Thoracic aorta endothelial cell (primary cell): Measurements from ENCODE around the gene HELZ. TPM values are rescaled to one million over a fixed set of nuclear protein-coding genes. Genes with fewer than 3 reads are reported as not detected.

Experiments
- small RNA-seq: library from RNA; depleted of rRNA; stranded (forward); fragments of <200 nt; gene quantifications from one replicate; pipeline ENCODE3, GENCODE V24; 2012
- total RNA-seq: library from RNA; depleted of rRNA; stranded (reverse); fragments of >200 nt; gene quantifications from 2 replicates; pipeline ENCODE4 v1.2.3, GENCODE V29; 2012

Gene HELZ, protein sequence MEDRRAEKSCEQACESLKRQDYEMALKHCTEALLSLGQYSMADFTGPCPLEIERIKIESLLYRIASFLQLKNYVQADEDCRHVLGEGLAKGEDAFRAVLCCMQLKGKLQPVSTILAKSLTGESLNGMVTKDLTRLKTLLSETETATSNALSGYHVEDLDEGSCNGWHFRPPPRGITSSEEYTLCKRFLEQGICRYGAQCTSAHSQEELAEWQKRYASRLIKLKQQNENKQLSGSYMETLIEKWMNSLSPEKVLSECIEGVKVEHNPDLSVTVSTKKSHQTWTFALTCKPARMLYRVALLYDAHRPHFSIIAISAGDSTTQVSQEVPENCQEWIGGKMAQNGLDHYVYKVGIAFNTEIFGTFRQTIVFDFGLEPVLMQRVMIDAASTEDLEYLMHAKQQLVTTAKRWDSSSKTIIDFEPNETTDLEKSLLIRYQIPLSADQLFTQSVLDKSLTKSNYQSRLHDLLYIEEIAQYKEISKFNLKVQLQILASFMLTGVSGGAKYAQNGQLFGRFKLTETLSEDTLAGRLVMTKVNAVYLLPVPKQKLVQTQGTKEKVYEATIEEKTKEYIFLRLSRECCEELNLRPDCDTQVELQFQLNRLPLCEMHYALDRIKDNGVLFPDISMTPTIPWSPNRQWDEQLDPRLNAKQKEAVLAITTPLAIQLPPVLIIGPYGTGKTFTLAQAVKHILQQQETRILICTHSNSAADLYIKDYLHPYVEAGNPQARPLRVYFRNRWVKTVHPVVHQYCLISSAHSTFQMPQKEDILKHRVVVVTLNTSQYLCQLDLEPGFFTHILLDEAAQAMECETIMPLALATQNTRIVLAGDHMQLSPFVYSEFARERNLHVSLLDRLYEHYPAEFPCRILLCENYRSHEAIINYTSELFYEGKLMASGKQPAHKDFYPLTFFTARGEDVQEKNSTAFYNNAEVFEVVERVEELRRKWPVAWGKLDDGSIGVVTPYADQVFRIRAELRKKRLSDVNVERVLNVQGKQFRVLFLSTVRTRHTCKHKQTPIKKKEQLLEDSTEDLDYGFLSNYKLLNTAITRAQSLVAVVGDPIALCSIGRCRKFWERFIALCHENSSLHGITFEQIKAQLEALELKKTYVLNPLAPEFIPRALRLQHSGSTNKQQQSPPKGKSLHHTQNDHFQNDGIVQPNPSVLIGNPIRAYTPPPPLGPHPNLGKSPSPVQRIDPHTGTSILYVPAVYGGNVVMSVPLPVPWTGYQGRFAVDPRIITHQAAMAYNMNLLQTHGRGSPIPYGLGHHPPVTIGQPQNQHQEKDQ (N-terminal part only)
- 81.3 and 95.9 TPM in 2 replicates for total RNA-seq

GRCh38 chr17:67245073-67245693 lies at the start of gene HELZ:
HELZ (minus strand) TSS chr17:67245196; CDS start chr17:67218804, 26,392 bp downstream.

GRCh38 chr17:67044016-67044772 lies 200.8 kb downstream of the HELZ start, which contains the start of gene CACNG1:
CACNG1 (plus strand) TSS chr17:67044554; CDS start chr17:67044661, 107 bp downstream.

Small RNA genes within 50 kb of the gene (small RNA-seq; reads per million reads assigned to genes)
- gene AC007448.1 = not detected
- not detected for gene RF00393
- not detected for gene RNA5SP447

Other genes starting within 250 kb of the HELZ start
- not detected in 2 replicates for gene CACNG1, start 200.6 kb downstream of the HELZ start, total RNA-seq
- gene PSMD12, start 121.4 kb upstream of the HELZ start, total RNA-seq = 64.3 and 64.9 TPM in 2 replicates
- 9.8 and 14.0 TPM in 2 replicates for gene PITPNC1, start 132.1 kb upstream of the HELZ start, total RNA-seq